Body of pancreas (tissue), 4 donors: ENCODE data around the gene CASP3.

Experiments used
- POLR2A ChIP-seq, 3 donors: fragments of 450-650 bp; IDR thresholded peaks; one replicate each; pipeline ENCODE4 v1.6.1; 2016; ENCODE audit warnings: antibody characterized with exemption in 3 of 3, mild to moderate bottlenecking in 2 of 3
- TF ChIP-seq, protein P1 (sequence below), 7 experiments: fragments of 450-650 bp in 4 of 7; fragments of 200-600 bp in 3 of 7; sonication (generic) in 3 of 7; IDR thresholded peaks; one replicate each; pipeline ENCODE4 v1.5.1; 2016 to 2019; ENCODE audit warnings: antibody characterized with exemption in 7 of 7

DNA sequence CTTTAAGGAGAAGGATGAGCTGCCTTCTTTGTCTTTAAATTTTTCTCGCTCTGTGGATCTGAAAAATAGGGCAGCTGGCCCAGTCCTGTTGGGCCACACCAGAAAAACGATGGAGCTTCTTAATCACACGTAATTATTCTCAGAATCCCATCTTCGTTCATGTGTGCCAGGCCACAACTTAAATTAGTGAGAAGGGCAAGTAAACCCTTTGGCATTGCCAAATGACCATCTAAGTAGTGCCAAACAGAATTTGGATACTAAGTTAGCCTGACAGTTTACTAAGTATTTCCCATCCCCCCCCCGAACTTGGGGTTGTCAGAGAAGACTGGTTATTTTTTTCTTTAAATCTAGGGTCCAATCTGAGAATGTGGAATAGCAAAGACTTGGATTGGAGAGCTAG, 62.0 kb downstream of the CASP3 start:
- TF ChIP-seq POLR2A (IDR thresholded peaks at IDR 0.05) = no peak
- TF ChIP-seq, protein P1, sequence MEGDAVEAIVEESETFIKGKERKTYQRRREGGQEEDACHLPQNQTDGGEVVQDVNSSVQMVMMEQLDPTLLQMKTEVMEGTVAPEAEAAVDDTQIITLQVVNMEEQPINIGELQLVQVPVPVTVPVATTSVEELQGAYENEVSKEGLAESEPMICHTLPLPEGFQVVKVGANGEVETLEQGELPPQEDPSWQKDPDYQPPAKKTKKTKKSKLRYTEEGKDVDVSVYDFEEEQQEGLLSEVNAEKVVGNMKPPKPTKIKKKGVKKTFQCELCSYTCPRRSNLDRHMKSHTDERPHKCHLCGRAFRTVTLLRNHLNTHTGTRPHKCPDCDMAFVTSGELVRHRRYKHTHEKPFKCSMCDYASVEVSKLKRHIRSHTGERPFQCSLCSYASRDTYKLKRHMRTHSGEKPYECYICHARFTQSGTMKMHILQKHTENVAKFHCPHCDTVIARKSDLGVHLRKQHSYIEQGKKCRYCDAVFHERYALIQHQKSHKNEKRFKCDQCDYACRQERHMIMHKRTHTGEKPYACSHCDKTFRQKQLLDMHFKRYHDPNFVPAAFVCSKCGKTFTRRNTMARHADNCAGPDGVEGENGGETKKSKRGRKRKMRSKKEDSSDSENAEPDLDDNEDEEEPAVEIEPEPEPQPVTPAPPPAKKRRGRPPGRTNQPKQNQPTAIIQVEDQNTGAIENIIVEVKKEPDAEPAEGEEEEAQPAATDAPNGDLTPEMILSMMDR (IDR thresholded peaks at IDR 0.05) = no peak
